HepG2 (cell line): ENCODE measurements around the gene TAF1D. TPM values are rescaled to one million over a fixed set of nuclear protein-coding genes. Genes with fewer than 3 reads are reported as not detected.

Source experiments
- AGO2 ChIP-seq: fragments of 200-400 bp; formaldehyde crosslinking; optimal IDR thresholded peaks from 2 replicates; pipeline ENCODE3; 2017; ENCODE audit warnings: mild to moderate bottlenecking, low read depth, low read length, moderate library complexity
- DRAP1 ChIP-seq: IDR thresholded peaks from 2 replicates; pipeline ENCODE4 v1.6.1; 2016; ENCODE audit warnings: missing genetic modification reagents, missing compliant biosample characterization
- DZIP1 ChIP-seq: sonication (generic); formaldehyde crosslinking; IDR thresholded peaks from 2 replicates; pipeline ENCODE4 v1.5.0; 2020; ENCODE audit warnings: mild to moderate bottlenecking, missing genetic modification reagents
- ELF1 ChIP-seq: sonication (generic); formaldehyde crosslinking; IDR thresholded peaks from 2 replicates; pipeline ENCODE4 v1.4.0; 2020; ENCODE audit warnings: missing genetic modification reagents
- GPBP1L1 ChIP-seq: sonication (generic); formaldehyde crosslinking; IDR thresholded peaks from 2 replicates; pipeline ENCODE4 v1.5.0; 2020; ENCODE audit warnings: mild to moderate bottlenecking, missing genetic modification reagents
- HIC2 ChIP-seq: sonication (generic); formaldehyde crosslinking; IDR thresholded peaks from 2 replicates; pipeline ENCODE4 v1.9.0; 2022; ENCODE audit warnings: low read depth, missing genetic modification reagents
- KLF12 ChIP-seq: sonication (generic); formaldehyde crosslinking; IDR thresholded peaks from 2 replicates; pipeline ENCODE4 v1.4.0; 2020; ENCODE audit warnings: missing genetic modification reagents, borderline replicate concordance
- LCORL ChIP-seq, 2 experiments: fragments of 450-650 bp in 1 of 2; sonication (generic) in 1 of 2; formaldehyde crosslinking in 1 of 2; IDR thresholded peaks; 2 replicates each; pipeline versions ENCODE4 v1.5.0 to v1.6.1; 2017 to 2020; ENCODE audit warnings: antibody characterized with exemption in 1 of 2, missing genetic modification reagents in 1 of 2
- MXD4 ChIP-seq: IDR thresholded peaks from 2 replicates; pipeline ENCODE4 v1.6.1; 2016; ENCODE audit warnings: mild to moderate bottlenecking, missing biosample characterization, missing genetic modification reagents
- RBFOX2 ChIP-seq: fragments of 200-400 bp; formaldehyde crosslinking; IDR thresholded peaks from 2 replicates; pipeline ENCODE4 v1.6.1; 2017; ENCODE audit warnings: low read depth, mild to moderate bottlenecking, low read length
- SCMH1 ChIP-seq: sonication (generic); formaldehyde crosslinking; IDR thresholded peaks from 2 replicates; pipeline ENCODE4 v1.9.0; 2021; ENCODE audit warnings: missing genetic modification reagents, mild to moderate bottlenecking, borderline replicate concordance
- TFE3 ChIP-seq: IDR thresholded peaks from 2 replicates; pipeline ENCODE4 v1.6.1; 2016
- ZNF253 ChIP-seq: sonication (generic); formaldehyde crosslinking; IDR thresholded peaks from 2 replicates; pipeline ENCODE4 v1.8.0; 2022; ENCODE audit warnings: mild to moderate bottlenecking, missing genetic modification reagents, borderline replicate concordance
- ZNF503 ChIP-seq: sonication (generic); formaldehyde crosslinking; IDR thresholded peaks from 2 replicates; pipeline ENCODE4 v1.4.0; 2020; ENCODE audit warnings: missing genetic modification reagents
- ZNF598 ChIP-seq: sonication (generic); formaldehyde crosslinking; IDR thresholded peaks from 2 replicates; pipeline ENCODE4 v1.5.1; 2020; ENCODE audit warnings: mild to moderate bottlenecking, missing genetic modification reagents, borderline replicate concordance
- ZNF792 ChIP-seq: IDR thresholded peaks from 2 replicates; pipeline ENCODE4 v1.6.1; 2016
- polyA plus RNA-seq, 8 experiments: library from polyadenylated mRNA; depleted of rRNA in 3 of 8; stranded (reverse) in 7 of 8; unstranded in 1 of 8; fragments of >200 nt; fragmentation: Illumina TruSeq in 4 of 8; extraction: Trizol in 4 of 8; gene quantifications; 2 replicates each; pipeline versions ENCODE4 v1.2.1 to v1.2.3, GENCODE V29; 2011 to 2016; ENCODE audit warnings: low read depth in 4 of 8, missing spikeins in 1 of 8, mixed read lengths in 1 of 8; ENCODE audit not compliant: insufficient read depth in 1 of 8
- total RNA-seq, 5 experiments: library from RNA; depleted of rRNA; stranded (reverse); fragments of >200 nt; fragmentation: Illumina TruSeq; extraction: Trizol; gene quantifications; 2 replicates each; pipeline ENCODE4 v1.2.3, GENCODE V29; 2016; ENCODE audit warnings: low read depth in 1 of 5

The TAF1D gene
- total and polyA plus RNA-seq, 2 of the 13 experiments (the other 11 are each of a cell fraction or from before 2014, with no cell fraction given): 132 to 207 TPM

- TF ChIP-seq HIC2 (CRISPR knock-in tag): no peak
- 0 out of 2 replicates have a peak, but pooled peaks have one; percentile 5 for TF ChIP-seq ZNF792
- TF ChIP-seq SCMH1 (CRISPR knock-in tag): no peak
- peak; percentile 99 for TF ChIP-seq AGO2
- peak; percentile 57; the same call in 1 of the 2 replicates for TF ChIP-seq TFE3 (CRISPR knock-in tag)
- TF ChIP-seq DZIP1 (CRISPR knock-in tag): no peak
- TF ChIP-seq MXD4: no peak; the same call in none of the 2 replicates
- peak; percentile 98 for TF ChIP-seq DRAP1 (CRISPR knock-in tag)
- TF ChIP-seq RBFOX2: peak; percentile 96
- TF ChIP-seq LCORL (IDR thresholded peaks at IDR 0.05): no peak
- TF ChIP-seq LCORL (CRISPR knock-in tag; IDR thresholded peaks at IDR 0.05): peak; percentile 67; the same call in 1 of the 2 replicates
- TF ChIP-seq ELF1 (CRISPR knock-in tag): peak; percentile 97
- TF ChIP-seq ZNF598 (CRISPR knock-in tag): no peak
- TF ChIP-seq GPBP1L1: no peak
- TF ChIP-seq ZNF503 (CRISPR knock-in tag): peak; percentile 46; the same call in 1 of the 2 replicates
- peak; percentile 61; the same call in 1 of the 2 replicates for TF ChIP-seq KLF12 (CRISPR knock-in tag)
- TF ChIP-seq ZNF253 (CRISPR knock-in tag): no peak
These were observed at the start of gene TAF1D, which contains the start of gene C11orf54 (continued) for GRCh38 chr11:93741094-93741881.
